ENCODE measurements around the gene EIF2A.
A peak's percentile ranks its signal among the peaks of the same experiment; 100 is the strongest.
"Not testable (repeated sequence)": the region's sequence is repeated elsewhere in the genome, so short reads cannot be mapped to it uniquely, and the experiment has no call there.

EIF2A gene

DNA sequence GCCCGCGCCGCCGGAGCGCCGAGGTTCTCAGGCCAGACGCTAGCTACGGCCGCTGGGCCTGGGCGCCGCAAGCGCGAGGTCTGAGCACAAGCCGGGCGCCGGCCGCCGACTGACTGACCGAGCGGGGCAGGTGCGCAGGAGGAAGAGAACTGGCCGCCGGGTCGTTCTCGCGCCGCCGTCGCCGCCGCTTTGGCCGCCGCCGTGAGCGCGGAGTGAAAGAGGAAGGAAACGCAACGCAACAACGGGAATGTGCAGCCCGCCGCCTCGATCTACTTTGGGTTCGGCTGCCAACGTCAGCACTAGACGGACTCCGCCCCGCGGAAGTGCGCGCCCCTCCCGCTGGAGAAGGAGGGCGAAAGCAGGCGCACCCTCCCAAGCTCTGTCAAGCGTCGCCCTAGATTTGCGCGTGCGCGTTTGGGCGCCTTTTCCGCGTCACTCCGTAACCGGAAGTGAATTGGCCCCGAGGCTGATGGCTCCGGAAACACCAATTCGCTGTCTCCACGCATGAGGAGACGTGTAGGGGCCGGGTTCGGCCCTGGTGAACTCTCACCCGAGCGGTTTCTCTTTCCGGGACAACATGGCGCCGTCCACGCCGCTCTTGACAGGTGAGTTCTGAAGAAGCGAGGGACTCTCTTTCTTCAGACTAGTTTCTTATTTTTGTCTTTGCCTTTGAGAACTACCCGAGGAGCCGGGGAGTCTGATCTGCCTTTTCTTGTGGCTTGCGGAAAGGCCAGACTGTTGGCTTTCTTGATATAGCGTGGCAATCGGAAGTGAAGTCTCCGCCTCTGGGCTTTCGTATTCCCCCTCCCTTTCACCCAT lies at the start of gene EIF2A, which contains the start of gene SERP1:
EIF2A (plus strand) TSS at position 562 of the 819 bp plus-strand sequence; CDS start at position 578, 16 bp downstream.
SERP1 (minus strand) TSS at position 271 of the 819 bp plus-strand sequence. CDS start 361 bp downstream, outside the sequence.
- peak; percentile 98 for DNase-seq

DNA sequence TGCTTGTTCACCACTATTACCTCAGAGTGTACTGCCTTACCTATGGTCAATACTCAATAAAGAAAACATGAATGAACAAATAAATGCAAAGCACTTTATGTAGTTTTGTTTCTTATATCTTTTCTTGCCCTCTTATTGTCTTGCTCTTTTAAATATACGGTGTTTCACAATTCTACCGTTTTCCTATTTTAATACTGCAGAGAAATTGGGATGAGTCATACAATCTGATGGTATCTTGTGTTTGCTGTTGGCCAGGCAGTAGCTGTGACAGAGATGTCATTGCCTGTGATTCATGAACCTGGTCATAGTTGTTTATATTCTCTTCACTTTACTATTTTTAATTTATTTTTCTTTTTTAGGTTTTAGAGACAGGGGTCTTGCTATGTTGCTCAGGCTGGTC lies 48.6 kb upstream of the EIF2A start:
- DNase-seq, result no peak

DNA sequence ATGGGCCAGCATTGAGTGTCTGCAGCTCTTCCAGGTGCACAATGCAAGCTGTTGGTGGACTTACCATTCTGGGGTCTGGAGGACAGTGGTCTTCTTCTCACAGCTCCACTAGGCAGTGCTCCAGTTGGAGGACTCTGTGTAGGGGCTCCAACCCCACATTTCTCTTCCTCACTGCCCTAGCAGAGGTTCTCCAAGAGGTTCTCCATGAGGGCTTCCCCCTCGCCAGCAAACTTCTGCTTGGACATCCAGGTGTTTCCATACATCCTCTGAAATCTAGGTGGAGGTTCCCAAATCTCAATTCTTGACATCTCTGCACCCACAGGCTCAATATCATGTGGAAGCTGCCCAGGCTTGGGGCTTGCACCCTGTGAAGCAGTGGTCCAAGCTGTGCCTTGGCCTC lies 45.6 kb upstream of the EIF2A start:
- DNase-seq, result not testable (repeated sequence)

DNA sequence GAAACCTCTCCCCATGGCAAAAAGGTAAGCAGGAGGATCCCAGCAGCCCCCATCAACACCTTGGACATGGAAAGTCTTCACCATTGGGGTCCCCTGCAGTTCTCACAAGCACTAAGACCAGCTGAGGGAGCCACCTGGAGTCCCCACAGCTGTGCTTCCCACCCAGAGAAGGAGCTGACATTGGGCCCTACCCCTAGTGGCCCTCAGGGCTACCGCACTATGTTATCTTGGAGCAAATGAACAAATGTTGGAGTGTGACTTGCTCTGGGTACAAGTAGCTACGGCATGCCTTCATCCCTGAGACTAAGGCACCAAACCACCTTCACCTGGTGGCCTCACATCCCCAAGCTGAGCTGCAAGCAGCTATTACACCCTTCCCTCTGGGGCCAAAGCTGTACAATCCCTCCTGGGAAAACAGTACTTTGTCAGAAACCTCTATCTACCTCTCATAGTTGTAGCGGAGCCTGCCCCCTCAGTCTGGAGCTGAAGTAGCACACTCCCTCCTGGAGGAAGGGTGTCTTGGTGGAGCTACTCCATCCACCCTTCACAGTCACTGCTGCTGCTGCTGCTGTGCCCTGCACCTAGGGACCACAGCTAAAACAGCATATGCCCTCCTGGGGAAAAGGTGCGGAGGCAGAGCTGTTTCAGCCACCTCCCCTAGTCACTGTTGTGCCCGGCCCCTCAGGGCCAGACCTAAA lies 43.0 kb upstream of the EIF2A start:
- no peak for DNase-seq

DNA sequence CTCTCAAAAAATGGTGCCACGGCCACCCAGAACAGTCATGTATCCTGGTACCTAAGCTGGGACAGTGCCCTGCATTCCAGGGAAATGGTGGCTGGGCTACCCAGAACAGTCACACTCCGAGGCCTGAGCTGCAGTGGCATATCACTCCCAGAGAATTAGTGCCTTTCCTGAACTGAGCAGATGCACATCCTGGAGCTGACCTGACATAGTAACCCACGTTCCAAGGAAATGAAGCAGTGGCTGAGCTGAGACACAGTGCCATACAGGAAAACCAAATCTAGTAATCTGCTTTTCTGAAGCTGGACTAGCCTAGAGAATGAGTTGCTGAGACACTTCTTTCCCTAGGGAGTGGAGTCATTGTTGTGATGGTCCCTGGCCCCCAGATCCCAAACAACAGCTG lies 42.1 kb upstream of the EIF2A start:
- DNase-seq, result no peak

DNA sequence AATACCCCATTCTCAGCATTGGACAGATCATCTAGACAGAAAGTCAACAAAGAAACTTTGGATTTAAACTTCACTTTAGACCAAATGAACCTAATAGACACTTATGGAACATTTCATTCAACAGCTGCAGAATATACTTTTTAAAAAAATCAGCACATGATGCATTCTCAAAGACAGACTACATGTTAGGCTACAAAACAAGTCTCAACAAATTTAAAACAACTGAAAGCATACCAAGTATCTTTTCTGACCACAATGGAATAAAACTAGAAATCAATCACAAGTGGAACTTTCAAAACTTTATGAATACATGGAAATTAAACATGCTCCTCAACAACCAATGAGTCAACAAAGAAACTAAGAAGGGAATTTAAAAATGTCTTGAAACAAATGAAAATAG lies 38.2 kb upstream of the EIF2A start:
- no peak for DNase-seq

DNA sequence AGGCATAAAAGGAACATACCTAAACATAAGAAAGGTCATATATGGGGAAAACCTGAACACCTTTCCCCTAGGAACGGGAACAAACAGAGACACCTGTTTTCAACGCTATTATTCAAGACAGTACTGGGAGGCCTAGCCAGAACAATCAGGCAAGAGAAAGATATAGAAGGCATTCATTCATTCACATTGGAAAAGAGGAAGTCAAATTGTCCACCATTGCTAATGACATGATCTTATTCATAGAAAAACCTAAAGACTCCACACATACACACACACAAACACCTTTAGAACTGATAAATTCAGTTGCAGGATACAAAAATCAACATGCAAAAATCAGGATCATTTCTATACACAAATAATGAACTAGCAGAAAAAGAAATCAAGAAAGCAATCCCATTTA lies 36.8 kb upstream of the EIF2A start:
- no peak for DNase-seq

DNA sequence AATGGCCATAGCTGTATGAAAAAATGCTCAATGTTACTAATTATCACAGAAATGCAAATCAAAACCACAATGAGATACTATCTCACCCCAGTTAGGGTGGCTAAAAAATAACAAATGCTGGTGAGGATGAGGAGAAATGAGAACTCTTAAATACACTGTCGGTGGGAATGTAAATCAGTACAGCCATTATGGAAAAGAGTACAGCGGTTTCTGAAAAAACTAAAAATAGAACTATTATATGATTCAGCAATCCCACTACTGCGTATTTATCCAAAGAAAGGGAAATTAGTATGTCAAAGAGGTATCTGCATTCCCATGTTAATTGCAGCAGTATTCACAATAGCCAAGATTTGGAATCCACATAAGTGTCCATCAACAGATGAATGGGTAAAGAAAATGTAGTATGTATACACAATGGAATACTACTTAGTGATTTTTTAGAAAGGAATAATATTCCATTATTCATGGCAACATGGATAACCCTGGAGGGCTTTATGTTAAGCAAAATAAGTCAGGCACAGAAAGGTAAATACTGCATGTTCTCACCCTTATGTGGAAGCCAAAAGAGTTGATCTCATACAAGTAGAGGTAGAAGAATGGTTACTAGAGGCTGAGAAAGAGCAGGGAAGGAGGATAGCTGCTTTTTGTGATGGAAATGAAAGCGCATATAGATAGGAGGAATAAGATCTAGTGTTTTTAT lies 35.3 kb upstream of the EIF2A start:
- no peak for DNase-seq

DNA sequence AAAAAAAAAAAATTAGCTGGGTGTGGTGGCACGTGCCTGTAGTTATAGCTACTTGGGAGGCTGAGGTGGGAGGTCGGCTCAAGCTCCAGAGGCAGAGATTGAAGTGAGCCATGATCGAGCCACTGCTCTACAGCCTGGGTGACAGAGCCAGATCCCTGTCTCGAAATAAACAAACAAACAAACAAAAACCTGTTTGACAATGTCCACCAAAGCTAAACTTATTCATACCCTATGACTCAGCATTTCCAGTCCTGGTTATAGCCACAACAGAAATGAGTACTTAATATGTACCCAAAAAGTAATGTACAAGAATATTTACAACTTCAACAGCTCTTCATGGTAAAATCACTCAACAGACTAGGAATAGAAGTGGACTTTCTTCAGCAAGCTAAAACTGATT lies 31.4 kb upstream of the EIF2A start:
- no peak for DNase-seq

DNA sequence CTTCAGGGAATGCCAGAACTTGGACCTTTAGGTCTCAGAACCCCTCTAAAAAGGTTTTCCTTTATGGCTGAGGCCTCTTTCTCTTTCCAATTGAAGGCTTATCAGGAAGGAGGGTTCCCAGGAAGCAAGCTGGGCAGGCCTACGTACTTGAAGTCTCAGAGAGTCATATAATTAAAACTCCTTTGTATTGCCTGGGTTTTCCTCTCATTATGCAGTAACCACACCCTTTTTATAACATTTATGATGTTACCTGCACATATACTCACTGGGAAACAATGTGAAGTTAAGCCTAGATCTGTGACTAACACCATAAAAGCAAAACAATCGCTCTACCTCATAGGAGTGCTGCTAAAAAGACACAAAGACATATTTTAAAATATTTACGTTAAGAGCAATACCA lies 27.6 kb upstream of the EIF2A start:
- no peak for DNase-seq

DNA sequence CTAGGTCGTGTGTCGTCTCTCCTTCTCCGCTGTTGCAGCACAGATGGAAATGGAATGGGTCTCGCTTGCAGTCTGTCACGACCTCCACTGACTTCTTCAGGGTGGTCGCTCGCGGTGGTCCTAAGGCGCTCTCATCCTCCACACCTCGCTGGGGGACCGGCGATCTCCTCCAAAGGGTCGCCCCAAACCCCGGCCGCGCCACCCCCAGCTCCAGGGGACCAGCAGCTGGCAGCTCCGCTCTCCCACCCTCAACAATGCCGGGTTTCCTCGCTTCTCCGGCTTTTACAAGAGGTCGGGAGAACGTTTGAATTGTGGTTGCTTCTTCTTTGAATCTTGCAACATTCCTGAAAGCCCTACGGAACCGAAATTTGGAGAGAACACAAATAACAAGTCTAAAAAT lies 26.2 kb upstream of the EIF2A start:
- DNase-seq, result no peak

DNA sequence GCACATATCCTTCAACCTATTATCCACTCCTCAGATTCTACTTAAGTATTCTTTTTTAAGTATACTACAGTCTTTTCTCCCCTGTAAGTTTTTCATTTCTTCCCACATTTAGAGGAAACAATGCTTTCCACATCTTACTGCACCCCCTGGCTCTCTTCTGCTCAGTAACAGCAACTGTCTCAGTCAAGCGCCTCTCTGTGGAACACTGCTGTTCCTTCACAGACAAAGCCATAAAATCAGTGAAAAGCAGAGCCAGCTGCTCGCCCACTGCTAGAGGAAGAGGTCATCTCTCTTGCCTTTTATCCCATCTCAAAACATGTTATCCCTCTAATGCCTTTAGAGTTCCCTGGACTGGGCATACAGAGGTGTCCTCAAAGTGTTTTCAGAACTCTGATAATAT lies 25.1 kb upstream of the EIF2A start:
- no peak for DNase-seq

DNA sequence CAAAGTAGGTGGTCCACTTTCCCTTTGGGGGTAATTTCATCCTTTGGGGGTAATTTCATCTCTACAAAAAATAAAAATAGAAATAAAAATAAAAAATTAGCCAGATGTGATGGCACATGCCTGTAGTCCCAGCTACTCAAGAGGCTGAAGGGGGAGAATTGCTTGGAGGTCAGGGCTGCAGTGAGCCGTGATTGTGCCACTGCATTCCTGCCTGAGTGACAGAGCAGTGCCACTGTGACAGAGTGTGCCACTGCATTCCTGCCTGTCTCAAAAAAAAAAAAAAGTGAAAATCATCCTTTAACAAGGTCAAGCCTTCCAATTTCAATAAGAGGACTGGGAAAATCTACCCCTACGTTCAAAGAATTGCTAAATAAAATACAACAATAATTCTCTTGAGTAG lies 23.0 kb upstream of the EIF2A start:
- no peak for DNase-seq

DNA sequence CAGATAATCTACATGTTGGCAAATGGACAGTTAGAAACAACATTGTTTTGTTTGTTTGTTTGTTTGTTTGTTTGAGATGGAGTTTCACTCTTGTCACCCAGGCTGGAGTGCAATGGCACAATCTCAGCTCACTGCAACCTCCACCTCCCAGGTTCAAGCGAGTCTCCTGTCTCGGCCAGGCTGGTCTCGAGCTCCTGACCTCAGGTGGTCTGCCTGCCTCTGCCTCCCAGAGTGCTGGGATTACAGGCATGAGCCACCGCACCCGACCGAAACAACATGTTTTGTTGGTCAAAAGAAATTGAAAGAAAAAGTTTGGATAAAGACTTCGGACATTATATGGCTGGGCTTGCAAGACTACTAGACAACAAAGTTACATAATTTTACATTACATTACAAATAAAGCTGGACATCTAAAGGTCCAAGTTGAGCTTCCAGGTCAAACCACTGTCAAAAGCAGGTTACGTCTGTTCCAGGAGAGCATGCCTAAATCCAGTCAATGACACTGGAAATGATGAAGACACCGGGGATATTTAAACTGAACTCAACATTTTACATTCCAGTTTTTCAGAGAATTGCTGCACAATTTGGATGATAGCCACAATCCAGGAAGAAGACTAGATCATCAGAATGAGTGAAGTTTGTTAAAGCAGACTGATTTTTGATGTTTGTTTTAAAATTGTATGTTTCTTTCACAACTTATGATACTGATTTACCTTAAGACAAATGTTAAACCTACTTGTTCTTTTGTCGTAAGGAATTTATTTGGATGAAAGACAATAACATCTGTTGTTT lies 18.9 kb upstream of the EIF2A start:
- no peak for DNase-seq

DNA sequence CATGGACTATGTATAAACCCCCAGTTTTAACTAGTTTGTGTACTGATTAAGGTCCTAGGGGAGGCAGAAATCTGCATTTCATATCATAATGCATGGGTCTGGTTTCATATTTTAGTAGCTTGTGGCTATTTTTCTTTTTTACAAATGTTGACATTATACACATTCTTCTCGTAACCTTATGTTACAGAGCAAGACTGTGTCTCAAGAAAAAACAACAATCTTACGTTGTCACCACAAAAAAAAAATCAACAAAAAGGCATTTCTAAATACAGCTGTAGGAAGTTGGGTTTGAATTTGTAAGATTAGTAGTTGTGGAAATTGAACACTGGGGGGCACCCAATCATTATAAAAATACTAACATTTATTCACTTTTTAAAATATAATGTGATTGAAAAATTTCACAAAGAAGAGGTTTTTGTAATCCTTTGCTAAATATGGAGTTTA lies 18.2 kb upstream of the EIF2A start:
- DNase-seq, result no peak

DNA sequence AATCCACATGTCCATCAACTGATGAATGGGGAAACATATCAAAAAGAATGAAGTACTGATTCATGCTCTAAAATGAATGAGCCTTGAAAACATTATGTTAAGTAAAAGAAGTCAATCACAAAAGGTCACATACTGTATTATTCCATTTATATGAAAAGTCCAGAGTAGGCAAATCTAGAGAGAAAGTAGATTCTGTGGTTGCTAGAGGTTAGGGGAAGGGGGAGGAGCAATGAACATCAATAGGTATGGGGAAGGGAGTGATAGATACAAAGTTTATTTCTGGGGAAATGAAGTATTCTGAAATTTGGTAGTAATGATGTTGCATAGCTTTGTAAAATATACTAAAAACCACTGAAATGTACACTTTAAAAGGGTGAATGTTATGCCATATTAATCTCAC lies 14.8 kb upstream of the EIF2A start:
- DNase-seq, result no peak

DNA sequence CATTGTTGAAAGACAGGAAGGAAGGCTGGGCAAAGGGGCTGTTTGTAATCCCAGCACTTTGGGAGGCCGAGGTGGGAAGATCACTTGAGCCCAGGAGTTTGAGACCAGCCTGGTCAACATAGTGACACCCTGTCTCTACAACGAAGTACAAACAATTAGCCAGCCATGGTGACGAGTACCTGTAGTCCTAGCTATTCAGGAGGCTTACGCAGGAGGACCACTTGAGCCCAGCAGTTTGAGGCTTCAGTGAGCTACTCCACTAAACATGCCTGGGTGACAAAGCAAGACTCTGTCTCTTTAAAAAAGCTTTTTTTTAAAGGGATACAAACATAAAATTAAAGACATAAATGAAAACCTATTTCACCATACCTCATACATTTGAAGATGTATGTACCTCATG lies 11.4 kb upstream of the EIF2A start:
- no peak for DNase-seq

DNA sequence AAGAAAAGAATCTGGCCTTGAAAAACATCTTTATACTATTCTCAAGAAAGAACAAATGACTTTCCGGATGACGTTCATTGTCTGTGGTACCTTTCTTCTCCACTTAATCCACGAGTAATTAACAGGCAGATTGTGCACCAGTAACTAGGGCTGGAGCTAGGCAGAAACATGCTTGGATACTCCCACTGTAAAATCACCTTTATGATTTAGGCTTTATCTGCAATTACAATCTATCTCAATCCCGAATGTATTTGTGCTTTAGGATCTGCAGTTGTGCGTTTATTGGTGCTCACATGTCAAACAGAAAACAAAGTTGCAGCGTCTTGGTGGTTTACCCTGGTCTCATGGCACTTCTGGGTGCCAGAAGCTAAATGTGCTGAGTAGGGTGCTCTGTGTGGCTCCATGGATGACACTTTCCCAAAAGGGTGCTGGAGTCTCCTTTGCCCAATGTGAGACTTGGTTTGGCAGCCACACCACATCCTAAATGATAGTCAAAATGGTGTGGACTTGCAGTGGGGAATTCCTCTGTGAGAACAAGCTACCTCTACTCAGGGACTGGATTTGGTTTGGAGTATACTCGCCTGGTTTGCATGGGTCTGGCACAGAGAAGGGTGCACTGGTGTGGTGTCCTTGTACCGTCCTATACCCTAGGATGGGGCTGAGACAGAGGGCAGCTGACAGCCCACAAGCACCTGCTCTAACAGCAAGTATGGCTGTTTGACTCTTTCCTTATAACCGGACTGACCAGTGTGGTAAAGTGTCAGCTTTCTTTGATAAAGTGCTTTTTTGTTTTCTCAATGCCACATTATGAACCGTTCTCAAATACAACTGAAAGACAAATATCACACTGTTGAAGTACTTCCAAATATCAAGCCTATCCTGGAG lies 8.0 kb upstream of the EIF2A start:
- DNase-seq, result no peak

DNA sequence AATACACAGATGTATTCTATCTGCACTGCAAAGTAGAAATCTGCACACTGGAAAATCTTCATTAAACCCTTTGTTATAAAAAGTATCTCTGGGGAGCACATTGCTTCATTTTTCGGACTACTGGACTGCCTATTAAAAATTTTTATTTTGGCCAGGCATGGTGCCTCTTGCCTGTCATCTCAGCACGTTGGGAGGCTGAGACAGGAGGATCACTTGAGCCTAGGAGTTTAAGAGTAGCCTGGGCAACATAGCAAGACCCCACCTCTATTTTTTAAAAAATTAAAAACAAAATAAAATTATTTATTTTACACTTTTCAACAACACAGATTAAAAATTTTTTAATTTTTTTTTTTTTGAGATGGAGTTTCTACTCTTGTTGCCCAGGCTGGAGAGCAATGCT lies 6.3 kb upstream of the EIF2A start:
- DNase-seq, result no peak

DNA sequence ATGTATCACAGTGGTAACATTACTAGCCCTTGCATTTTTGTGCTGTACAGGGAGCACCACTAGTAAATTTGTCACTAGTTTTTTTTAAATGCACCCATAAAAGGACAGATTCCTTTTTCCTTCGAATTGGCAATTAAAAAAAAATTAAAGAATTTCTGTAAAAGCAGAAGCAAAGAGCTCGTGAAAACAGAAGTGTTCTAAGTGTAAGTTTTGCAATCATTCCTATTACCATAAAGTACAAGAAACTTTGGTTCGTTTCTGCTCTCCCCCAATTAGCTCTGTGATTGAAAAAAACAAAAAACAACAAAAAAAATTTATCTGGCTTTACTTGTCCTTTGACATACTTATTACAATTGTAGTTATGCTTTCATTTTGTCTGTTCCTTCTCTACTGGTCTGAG lies 5.6 kb upstream of the EIF2A start:
- DNase-seq, result no peak

DNA sequence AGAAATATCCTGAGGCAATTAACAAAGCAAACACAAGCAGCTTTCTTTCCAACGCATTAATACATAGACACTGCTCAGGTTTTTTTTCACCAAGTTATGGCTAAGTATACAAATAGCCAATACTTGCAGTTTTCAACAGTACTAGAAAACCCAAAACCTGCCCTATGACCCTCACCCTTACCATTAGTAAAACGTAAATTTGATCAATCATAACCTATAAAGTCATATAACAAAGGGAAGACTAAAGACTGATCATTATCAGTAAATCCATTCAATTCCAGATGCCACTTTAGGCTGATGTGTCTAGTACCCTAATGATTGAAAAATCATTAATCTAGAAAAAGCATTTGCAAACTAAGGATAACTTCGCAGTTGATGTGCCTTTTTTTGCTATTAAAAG lies 3.5 kb upstream of the EIF2A start:
- DNase-seq, result no peak

DNA sequence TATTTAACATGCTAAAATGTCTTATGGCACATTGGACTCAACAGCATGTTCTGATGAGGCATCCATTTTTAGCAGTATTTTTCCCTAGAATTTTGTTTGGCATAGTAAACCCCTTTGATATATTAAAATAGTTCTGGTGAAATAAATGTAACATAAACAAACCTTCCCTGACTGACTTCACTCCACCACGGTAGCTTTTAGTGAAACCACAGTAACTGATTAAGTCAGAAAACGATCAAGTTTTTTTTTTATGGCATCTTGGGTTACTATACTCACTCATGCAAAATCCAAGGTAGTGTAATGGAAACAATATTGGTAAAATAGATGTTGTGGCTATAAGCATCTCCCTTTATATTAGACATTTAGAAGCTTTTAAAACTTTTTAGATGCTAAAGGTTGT lies 3.1 kb upstream of the EIF2A start:
- DNase-seq, result no peak
